Stimulated activated CD4-positive, alpha-beta T cell treated with anti-CD3 and anti-CD28 coated beads, Interleukin-4, amount 100 ng/mL, for 48 hours (primary cell): ENCODE results near the gene DNAJC18.

Experiments used
- DNase-seq, 2 donors: peaks; one replicate each; pipeline ENCODE4 v3.0.0-alpha.2; 2020; ENCODE audit warnings: low read depth in 2 of 2

The DNAJC18 gene

GRCh38 chr5:139369181-139369580 is 70.1 kb downstream of the DNAJC18 start:
- no peak for DNase-seq

- no peak for DNase-seq
These were observed 70.7 kb downstream of the DNAJC18 start for GRCh38 chr5:139368613-139369012.

GRCh38 chr5:139364466-139364865 is 74.9 kb downstream of the DNAJC18 start:
- DNase-seq = no peak

GRCh38 chr5:139363937-139364336 is 75.4 kb downstream of the DNAJC18 start:
- no peak for DNase-seq

DNA sequence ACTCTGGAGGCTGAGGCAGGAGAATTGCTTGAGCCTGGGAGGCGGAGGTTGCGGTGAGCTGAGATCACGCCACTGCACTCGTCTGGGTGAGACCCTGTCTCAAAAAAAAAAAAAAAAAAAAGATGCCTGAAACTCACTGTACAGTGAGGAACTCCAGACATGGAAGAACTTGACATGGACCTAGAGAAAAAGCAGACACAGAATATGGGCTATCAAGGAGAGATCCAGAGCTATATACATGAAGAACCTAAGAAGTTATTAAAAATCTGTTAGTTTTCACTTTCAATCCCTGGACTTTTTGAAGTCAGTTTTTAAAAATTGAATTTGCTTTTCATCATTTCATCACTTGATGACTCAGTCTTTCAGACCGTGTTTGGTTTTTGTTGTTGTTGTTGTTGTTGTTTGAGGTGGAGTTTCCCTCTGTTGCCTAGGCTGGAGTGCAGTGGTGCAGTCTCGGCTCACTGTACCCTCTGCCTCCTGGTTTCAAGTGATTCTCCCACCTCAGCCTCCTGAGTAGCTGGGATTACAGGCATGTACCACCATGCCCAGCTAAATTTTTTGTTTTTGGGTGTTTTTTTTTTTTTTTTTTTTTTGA is 77.4 kb downstream of the DNAJC18 start:
- no peak for DNase-seq

DNA sequence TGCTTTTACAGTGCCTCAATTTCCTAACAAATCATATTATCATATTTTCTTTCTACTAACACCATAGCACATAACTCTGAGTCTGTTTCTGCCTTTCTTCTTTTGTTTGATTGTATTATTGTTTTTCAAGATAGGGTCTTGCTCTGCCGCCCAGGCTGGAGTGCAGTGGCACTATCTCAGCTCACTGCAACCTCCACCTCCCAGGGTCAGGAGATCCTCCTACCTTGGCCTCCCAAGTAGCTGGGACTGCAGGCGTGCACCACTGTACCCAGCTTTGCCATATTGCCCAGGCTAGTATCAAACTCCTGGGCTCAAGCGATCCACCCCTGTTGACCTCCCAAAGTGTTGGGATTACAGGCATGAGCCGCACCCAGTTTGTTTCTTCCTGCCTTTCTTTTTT is 78.9 kb downstream of the DNAJC18 start:
- DNase-seq = no peak
